GM12872 (cell line): Measurements from ENCODE around the gene ARHGEF5.

Source experiments
- TF ChIP-seq, protein P1 (sequence below): IDR thresholded peaks from 3 replicates; pipeline ENCODE4 v1.5.1; 2011; ENCODE audit warnings: low read depth, mild to moderate bottlenecking, low read length, moderate library complexity; ENCODE audit not compliant: insufficient read depth

Gene ARHGEF5

DNA sequence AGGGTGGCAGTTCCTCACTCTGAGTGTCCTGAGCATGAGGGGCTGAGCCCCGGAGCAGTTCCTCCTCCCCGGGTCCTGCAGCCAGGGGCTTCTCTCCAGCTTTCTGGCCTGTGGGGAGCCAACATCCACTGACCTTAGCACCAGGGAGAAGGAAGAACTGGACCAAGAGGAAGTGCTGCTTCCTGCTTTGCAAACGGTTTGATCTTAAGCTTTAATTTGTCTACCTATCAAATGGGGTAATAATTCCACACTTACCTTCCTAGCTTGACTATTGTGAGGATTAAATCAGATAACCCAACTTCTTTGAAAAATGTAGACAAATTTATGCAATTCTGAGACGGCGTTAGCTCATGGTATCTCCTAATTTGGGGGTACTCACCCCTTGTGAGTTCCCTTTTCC is 46.3 kb downstream of the ARHGEF5 start:
- TF ChIP-seq, protein P1, sequence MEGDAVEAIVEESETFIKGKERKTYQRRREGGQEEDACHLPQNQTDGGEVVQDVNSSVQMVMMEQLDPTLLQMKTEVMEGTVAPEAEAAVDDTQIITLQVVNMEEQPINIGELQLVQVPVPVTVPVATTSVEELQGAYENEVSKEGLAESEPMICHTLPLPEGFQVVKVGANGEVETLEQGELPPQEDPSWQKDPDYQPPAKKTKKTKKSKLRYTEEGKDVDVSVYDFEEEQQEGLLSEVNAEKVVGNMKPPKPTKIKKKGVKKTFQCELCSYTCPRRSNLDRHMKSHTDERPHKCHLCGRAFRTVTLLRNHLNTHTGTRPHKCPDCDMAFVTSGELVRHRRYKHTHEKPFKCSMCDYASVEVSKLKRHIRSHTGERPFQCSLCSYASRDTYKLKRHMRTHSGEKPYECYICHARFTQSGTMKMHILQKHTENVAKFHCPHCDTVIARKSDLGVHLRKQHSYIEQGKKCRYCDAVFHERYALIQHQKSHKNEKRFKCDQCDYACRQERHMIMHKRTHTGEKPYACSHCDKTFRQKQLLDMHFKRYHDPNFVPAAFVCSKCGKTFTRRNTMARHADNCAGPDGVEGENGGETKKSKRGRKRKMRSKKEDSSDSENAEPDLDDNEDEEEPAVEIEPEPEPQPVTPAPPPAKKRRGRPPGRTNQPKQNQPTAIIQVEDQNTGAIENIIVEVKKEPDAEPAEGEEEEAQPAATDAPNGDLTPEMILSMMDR = no peak

DNA sequence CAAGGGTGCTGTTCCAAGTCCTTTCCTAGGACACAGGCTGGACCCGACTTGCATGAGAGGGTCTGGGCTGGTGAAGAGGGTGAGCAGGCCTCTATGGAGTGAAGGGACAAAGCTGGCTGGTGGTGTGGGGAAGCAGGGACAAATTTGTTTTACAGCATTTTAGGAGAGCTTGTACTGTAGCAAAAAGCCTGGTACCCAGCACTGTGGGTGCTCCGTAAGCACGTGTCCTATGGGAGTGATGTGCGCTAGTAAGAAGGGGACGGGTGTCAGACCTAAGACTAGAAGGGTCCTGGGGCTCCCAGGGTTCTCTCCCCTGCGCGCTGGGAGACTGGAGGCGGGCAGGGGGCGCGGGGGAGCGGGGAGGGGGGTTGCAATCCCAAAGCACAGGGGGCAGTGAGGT is 47.9 kb downstream of the ARHGEF5 start:
- TF ChIP-seq, protein P1 = no peak

DNA sequence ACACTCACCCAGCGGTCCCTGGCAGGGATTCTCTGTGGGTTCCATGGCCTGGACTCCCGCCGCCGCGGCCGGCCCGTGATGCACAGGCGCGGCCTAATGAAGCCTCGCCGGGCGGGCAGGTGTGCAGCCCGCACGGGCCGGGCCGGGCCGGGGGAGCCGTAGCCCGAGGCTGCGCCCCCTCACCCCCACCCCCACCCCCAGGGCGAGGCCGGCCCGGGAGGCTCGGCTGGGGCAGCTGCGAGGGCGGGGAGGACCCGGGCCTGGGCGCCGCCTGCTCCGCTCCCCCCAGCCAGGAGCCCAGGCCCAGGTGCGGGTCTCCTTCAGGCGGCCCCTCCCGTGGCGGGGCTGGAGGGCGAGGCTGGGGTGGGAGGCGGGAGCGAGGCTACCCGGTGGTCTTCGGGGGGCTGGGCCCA is 48.5 kb downstream of the ARHGEF5 start, which contains the start of gene NOBOX:
TSS of gene NOBOX (minus strand) at position 45 of the 413 bp plus-strand sequence.
- TF ChIP-seq, protein P1 = no peak

DNA sequence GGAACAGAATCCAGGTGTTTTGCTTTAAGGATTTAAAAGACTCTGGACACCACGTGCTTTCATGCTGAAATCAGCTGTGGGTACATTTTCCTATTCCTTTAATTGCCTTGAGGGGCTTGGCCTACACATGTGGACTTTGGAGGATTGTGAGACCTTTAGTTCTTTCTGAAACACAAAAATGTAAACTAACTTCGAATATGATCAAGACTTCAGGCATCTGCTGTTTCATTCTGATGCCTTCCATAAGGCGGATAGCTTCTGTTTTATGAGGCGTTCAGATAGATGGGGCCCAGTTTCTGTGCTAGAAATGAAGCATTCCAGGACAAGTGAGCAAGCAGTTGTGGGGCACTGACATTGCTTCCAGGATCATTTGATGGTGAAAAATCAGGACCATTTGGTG is 49.7 kb downstream of the ARHGEF5 start:
- TF ChIP-seq, protein P1 = no peak

DNA sequence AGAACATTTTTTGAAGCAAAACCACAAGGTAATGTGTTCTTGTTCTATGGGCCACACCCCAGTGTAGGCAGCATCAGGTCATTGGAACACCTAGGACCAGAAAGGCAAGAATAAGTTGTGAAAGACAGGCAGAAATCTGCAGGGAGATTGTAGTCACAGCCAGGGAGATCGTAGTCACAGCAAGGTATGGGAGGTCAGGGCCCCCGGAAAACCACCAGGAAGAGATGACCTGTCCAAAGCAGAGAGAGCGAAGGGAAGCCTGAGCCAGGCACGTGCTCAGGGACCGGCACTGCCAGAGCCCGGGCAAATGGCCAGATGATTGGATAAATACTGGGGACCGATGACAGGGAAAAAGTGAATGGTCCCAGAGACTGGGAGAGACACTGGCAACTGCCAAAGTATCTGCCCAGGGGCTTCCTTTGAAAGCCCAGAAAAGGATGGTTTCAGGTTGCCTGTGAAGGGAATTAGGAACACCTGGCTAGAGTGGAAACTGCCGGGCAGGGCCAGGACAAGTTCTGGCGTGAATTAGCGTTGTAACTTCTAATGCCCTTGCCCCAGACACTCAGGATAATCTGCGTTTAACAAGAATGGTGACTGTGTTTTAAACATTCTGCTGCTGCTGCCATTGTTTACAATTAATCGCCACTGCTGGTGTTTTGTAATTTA is 52.2 kb downstream of the ARHGEF5 start:
- TF ChIP-seq, protein P1 = no peak

DNA sequence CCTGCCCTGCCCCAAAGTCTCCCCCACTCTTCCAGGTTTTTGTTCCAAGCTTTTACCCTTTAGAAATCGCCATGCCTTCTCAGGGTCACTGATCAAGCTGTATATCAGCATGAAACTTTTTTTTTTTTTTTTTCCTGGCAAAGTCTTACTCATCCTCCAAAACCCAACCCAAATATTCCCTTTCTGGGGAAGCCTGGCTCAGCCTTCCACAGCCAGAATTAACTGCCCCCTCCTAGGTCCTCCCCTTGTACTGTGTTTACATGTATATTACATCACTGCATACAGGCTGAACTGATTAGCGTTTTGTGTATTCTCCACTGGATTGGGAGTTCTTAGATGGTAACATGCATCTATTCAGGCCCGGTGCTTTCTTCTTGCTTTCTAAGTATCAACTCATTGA is 52.9 kb downstream of the ARHGEF5 start:
- TF ChIP-seq, protein P1 = no peak

DNA sequence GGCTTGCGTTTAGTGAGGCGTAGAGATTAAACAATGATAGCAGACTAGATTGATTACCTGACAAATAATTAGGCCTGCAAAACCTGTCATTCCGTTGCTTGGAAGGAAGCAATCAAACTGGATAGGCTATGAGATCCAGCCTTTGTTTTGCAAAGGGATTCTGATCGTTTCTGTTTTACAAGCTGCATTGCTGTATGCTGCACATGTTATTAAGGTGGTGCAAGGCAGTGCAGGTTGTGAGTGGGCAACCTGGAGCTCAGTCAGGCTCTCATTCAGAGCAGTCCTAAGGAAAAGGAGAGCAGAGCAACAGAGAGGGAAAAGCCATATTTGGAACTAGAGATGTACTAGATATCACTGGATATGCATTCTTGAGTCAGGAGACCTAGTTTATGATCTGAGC is 55.2 kb downstream of the ARHGEF5 start:
- TF ChIP-seq, protein P1 = no peak

DNA sequence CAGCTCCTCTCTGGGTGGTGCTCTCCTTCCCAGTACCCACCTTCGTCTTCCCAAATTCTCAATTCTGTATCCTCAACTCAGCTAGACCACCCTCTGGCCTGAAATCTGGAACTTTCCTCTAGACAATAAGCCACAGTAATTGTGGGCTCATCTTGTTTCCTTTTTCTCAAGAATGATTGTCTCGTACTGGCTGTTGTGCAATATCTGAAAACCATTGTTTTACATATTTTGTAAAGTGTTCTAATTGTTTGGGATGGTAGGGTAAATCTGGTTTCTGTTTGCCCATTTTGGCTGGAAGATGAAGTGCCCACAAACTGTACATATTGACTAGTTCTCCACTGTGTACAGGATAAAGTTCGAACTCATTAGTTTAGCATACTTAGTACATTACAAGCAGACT is 59.6 kb downstream of the ARHGEF5 start:
- TF ChIP-seq, protein P1 = no peak
